Retinal pigment epithelial cell (primary cell): ENCODE data around the gene KLHL22.

Experiments
- DNase-seq: peaks from one replicate; pipeline ENCODE4 v3.0.0-alpha.2; 2010; ENCODE audit warnings: low read depth
- H3K4me3 ChIP-seq: 2 replicates; pipeline ENCODE4 v1.5.1; 2011; ENCODE audit warnings: mild to moderate bottlenecking, low read length, control low read depth, moderate library complexity
- CTCF ChIP-seq: conservative IDR thresholded peaks from 2 replicates; pipeline ENCODE4 v1.5.1; 2011; ENCODE audit warnings: low read depth, low read length, control low read depth, inconsistent platforms

KLHL22 gene

GRCh38 chr22:20464912-20465758 is 30.5 kb downstream of the KLHL22 start:
- TF ChIP-seq CTCF, result no peak
- no peak for DNase-seq
- no peak overlapping the region for H3K4me3 ChIP-seq

GRCh38 chr22:20464096-20464614 is 31.4 kb downstream of the KLHL22 start:
- no peak for TF ChIP-seq CTCF
- no peak overlapping the region for H3K4me3 ChIP-seq
- no peak for DNase-seq

GRCh38 chr22:20463324-20464095 is 32.1 kb downstream of the KLHL22 start:
- no peak overlapping the region for H3K4me3 ChIP-seq
- no peak for DNase-seq
- no peak for TF ChIP-seq CTCF

- no peak overlapping the region for H3K4me3 ChIP-seq
- DNase-seq, result no peak
- no peak for TF ChIP-seq CTCF
These were observed 35.7 kb downstream of the KLHL22 start for GRCh38 chr22:20459862-20460261.

- no peak overlapping the region for H3K4me3 ChIP-seq
- TF ChIP-seq CTCF, result no peak
- no peak for DNase-seq
These were observed 36.4 kb downstream of the KLHL22 start for GRCh38 chr22:20459152-20459542.

- no peak for TF ChIP-seq CTCF
- DNase-seq, result no peak
- no peak overlapping the region for H3K4me3 ChIP-seq
These were observed 37.0 kb downstream of the KLHL22 start for GRCh38 chr22:20458530-20459151.
